H1 (cell line): ENCODE results near the gene TOP1. TPM values are rescaled to one million over a fixed set of nuclear protein-coding genes. Genes with fewer than 3 reads are reported as not detected.

Experiments used
- CTCF ChIA-PET: fragments of 300-600 bp; sonication (Branson Sonifier 250); formaldehyde crosslinking; loops from one replicate; lab custom pipeline; 2021; ENCODE audit not compliant: partially characterized antibody; lab: Charles Lee
- POLR2A ChIA-PET: fragments of 300-600 bp; sonication (Branson Sonifier 250); formaldehyde crosslinking; loops from one replicate; lab custom pipeline; 2021; ENCODE audit warnings: inconsistent platforms; ENCODE audit not compliant: partially characterized antibody; lab: Charles Lee
- DNase-seq, 2 experiments: peaks; one replicate each; pipeline versions ENCODE4 v3.0.0 to v3.0.0-alpha.2; 2010 to 2022; ENCODE audit warnings: low spot score in 2 of 2, low read depth in 1 of 2, mixed read lengths in 1 of 2
- FAIRE-seq: peaks from 2 replicates; lab custom pipeline; 2011; peaks lifted over from hg19 to GRCh38; lab: Jason Lieb, UNC
- H2AFZ ChIP-seq: 2 replicates; pipeline ENCODE4 v1.8.1; 2012; ENCODE audit warnings: low read length, inconsistent platforms
- H2AK5ac ChIP-seq: 2 replicates; pipeline ENCODE4 v1.6.1; 2013; ENCODE audit warnings: low read depth, low read length
- H2BK120ac ChIP-seq: replicated peaks from 2 replicates; pipeline ENCODE3; 2013; ENCODE audit warnings: low read depth, low read length, inconsistent platforms
- H2BK12ac ChIP-seq: 2 replicates; pipeline ENCODE4 v1.6.1; 2013; ENCODE audit warnings: low read depth, low read length
- H2BK15ac ChIP-seq: 2 replicates; pipeline ENCODE4 v1.6.1; 2013; ENCODE audit warnings: low read length
- H2BK20ac ChIP-seq: 2 replicates; pipeline ENCODE4 v1.6.1; 2013; ENCODE audit warnings: low read length
- H2BK5ac ChIP-seq: 2 replicates; pipeline ENCODE4 v1.6.1; 2013; ENCODE audit warnings: low read depth, low read length
- H3K14ac ChIP-seq: 2 replicates; pipeline ENCODE4 v1.6.1; 2013; ENCODE audit warnings: inconsistent platforms; ENCODE audit not compliant: insufficient read length
- H3K18ac ChIP-seq: 2 replicates; pipeline ENCODE4 v1.6.1; 2013; ENCODE audit warnings: low read length; ENCODE audit errors: extremely low read depth
- H3K23ac ChIP-seq: 2 replicates; pipeline ENCODE4 v1.6.1; 2013; ENCODE audit warnings: inconsistent platforms; ENCODE audit not compliant: insufficient read length
- H3K23me2 ChIP-seq: 2 replicates; pipeline ENCODE4 v1.6.1; 2013; ENCODE audit warnings: low read depth, low read length
- H3K27ac ChIP-seq: 2 replicates; pipeline ENCODE4 v1.6.1; 2011; ENCODE audit warnings: low read depth, low read length, inconsistent platforms
- H3K27me3 ChIP-seq, 4 experiments: replicated peaks in 1 of 4; 1 replicate in 1 of 4; 2 replicates in 3 of 4; pipeline versions ENCODE4 v1.6.1 to v1.8.1; 2011 to 2013; ENCODE audit warnings: low read length in 3 of 4, mild to moderate bottlenecking in 3 of 4, inconsistent platforms in 2 of 4, mixed read lengths in 2 of 4, moderate library complexity in 1 of 4; ENCODE audit not compliant: control insufficient read depth in 3 of 4, insufficient read depth in 3 of 4; ENCODE audit errors: extremely low read depth in 1 of 4
- H3K36me3 ChIP-seq, 4 experiments: 2 replicates each; pipeline versions ENCODE4 v1.6.1 to v1.8.1; 2011 to 2013; ENCODE audit warnings: mild to moderate bottlenecking in 4 of 4, low read length in 3 of 4, moderate library complexity in 2 of 4, control low read depth in 1 of 4, inconsistent platforms in 1 of 4; ENCODE audit not compliant: insufficient read depth in 4 of 4, control insufficient read depth in 2 of 4
- H3K4ac ChIP-seq: replicated peaks from 2 replicates; pipeline ENCODE3; 2013; ENCODE audit warnings: low read length, low read depth, mixed read lengths, inconsistent platforms; ENCODE audit not compliant: insufficient read length
- H3K4me1 ChIP-seq, 4 experiments: replicated peaks in 1 of 4; 1 replicate in 1 of 4; 2 replicates in 3 of 4; pipeline versions ENCODE4 v1.6.1 to v1.8.1; 2011 to 2013; ENCODE audit warnings: low read length in 3 of 4, inconsistent platforms in 2 of 4, mixed read lengths in 1 of 4; ENCODE audit not compliant: insufficient read depth in 4 of 4, control insufficient read depth in 3 of 4
- H3K4me2 ChIP-seq, 2 experiments: 2 replicates each; pipeline versions ENCODE4 v1.6.1 to v1.8.1; 2011 to 2013; ENCODE audit warnings: low read depth in 2 of 2, low read length in 2 of 2, control low read depth in 1 of 2, inconsistent platforms in 1 of 2, mild to moderate bottlenecking in 1 of 2; ENCODE audit not compliant: insufficient read depth in 1 of 2
- H3K4me3 ChIP-seq, 4 experiments: fragments of 200-600, 300-600 bp in 1 of 4; sonication (generic), shearing (Covaris generic), sonication (Bioruptor Twin) in 1 of 4; 2 replicates each; pipeline versions ENCODE4 v1.5.1 to v1.8.1; 2011 to 2016; ENCODE audit warnings: low read length in 4 of 4, low read depth in 3 of 4, control low read depth in 2 of 4, inconsistent platforms in 2 of 4, mild to moderate bottlenecking in 2 of 4, mixed read lengths in 1 of 4, moderate library complexity in 1 of 4; ENCODE audit not compliant: insufficient read depth in 2 of 4; ENCODE audit errors: extremely low read depth in 1 of 4
- H3K56ac ChIP-seq: replicated peaks from 2 replicates; pipeline ENCODE3; 2013; ENCODE audit warnings: low read depth, mild to moderate bottlenecking, mixed read lengths, low read length, inconsistent platforms; ENCODE audit not compliant: insufficient read length
- H3K79me1 ChIP-seq: 2 replicates; pipeline ENCODE4 v1.6.1; 2013; ENCODE audit warnings: low read depth, low read length, control low read depth
- H3K79me2 ChIP-seq, 2 experiments: 2 replicates each; pipeline versions ENCODE4 v1.6.1 to v1.8.1; 2012 to 2013; ENCODE audit warnings: low read length in 2 of 2, mild to moderate bottlenecking in 2 of 2, inconsistent platforms in 1 of 2; ENCODE audit not compliant: insufficient read depth in 2 of 2, control insufficient read depth in 1 of 2
- H3K9ac ChIP-seq, 4 experiments: replicated peaks in 1 of 4; 1 replicate in 1 of 4; 2 replicates in 3 of 4; pipeline versions ENCODE4 v1.6.1 to v1.8.1; 2011 to 2013; ENCODE audit warnings: low read depth in 3 of 4, low read length in 3 of 4, control low read depth in 2 of 4, mild to moderate bottlenecking in 2 of 4, moderate library complexity in 2 of 4, inconsistent platforms in 1 of 4; ENCODE audit errors: extremely low read depth in 1 of 4
- H3K9me3 ChIP-seq, 2 experiments: 2 replicates each; pipeline versions ENCODE4 v1.6.1 to v1.8.1; 2012 to 2013; ENCODE audit warnings: mild to moderate bottlenecking in 2 of 2, moderate library complexity in 2 of 2, control low read depth in 1 of 2, inconsistent platforms in 1 of 2, low read depth in 1 of 2, low read length in 1 of 2, mixed read lengths in 1 of 2; ENCODE audit not compliant: insufficient read depth in 2 of 2
- H4K20me1 ChIP-seq, 2 experiments: replicated peaks in 1 of 2; 2 replicates each; pipeline versions ENCODE3 to v1.8.1; 2011 to 2013; ENCODE audit warnings: inconsistent platforms in 2 of 2, low read length in 2 of 2, mild to moderate bottlenecking in 1 of 2; ENCODE audit not compliant: insufficient read depth in 2 of 2, control insufficient read depth in 1 of 2
- H4K5ac ChIP-seq: 2 replicates; pipeline ENCODE4 v1.6.1; 2013; ENCODE audit warnings: low read length, low read depth, mixed read lengths, inconsistent platforms; ENCODE audit not compliant: insufficient read length
- H4K8ac ChIP-seq: 2 replicates; pipeline ENCODE4 v1.8.0; 2013; ENCODE audit warnings: mild to moderate bottlenecking, moderate library complexity, low read length, inconsistent platforms; ENCODE audit not compliant: insufficient read depth; ENCODE audit errors: extremely low read depth
- H4K91ac ChIP-seq: replicated peaks from 2 replicates; pipeline ENCODE3; 2013; ENCODE audit warnings: low read length, mixed read lengths, inconsistent platforms; ENCODE audit not compliant: insufficient read length
- ASH2L ChIP-seq: fragments of 200-600, 300-600 bp; sonication (generic); IDR thresholded peaks from one replicate; pipeline ENCODE4 v1.7.1; 2017; ENCODE audit warnings: low read length
- CHD1 ChIP-seq: IDR thresholded peaks from 2 replicates; pipeline ENCODE4 v1.6.1; 2012; ENCODE audit warnings: low read depth, low read length, improper control_type of control experiment
- CHD2 ChIP-seq: IDR thresholded peaks from 2 replicates; pipeline ENCODE4 v1.6.1; 2012; ENCODE audit warnings: low read length, improper control_type of control experiment
- CREB1 ChIP-seq: IDR thresholded peaks from 2 replicates; pipeline ENCODE4 v1.6.1; 2012; ENCODE audit warnings: inconsistent platforms
- CTBP2 ChIP-seq: IDR thresholded peaks from 2 replicates; pipeline ENCODE4 v1.7.0; 2011; ENCODE audit warnings: borderline replicate concordance, mild to moderate bottlenecking, moderate library complexity, mixed read lengths, low read length; ENCODE audit not compliant: insufficient read depth, insufficient read length
- JUN ChIP-seq: IDR thresholded peaks from 2 replicates; pipeline ENCODE4 v1.6.1; 2011; ENCODE audit warnings: low read depth, mild to moderate bottlenecking, improper control_type of control experiment, low read length
- POLR2A ChIP-seq, 2 experiments: IDR thresholded peaks; 1 replicate in 1 of 2; 2 replicates in 1 of 2; pipeline ENCODE4 v1.6.1; 2011; ENCODE audit warnings: low read depth in 2 of 2, low read length in 2 of 2, mild to moderate bottlenecking in 2 of 2; ENCODE audit errors: control extremely low read depth in 1 of 2
- TCF12 ChIP-seq: IDR thresholded peaks from 2 replicates; pipeline ENCODE4 v1.6.1; 2011; ENCODE audit warnings: low read depth, mild to moderate bottlenecking, low read length
- YY1 ChIP-seq: IDR thresholded peaks from 2 replicates; pipeline ENCODE4 v1.6.1; 2011; ENCODE audit warnings: low read depth, mild to moderate bottlenecking, low read length
- ZNF274 ChIP-seq: IDR thresholded peaks from 2 replicates; pipeline ENCODE4 v1.7.0; 2012; ENCODE audit warnings: low read length, borderline replicate concordance; ENCODE audit errors: extremely low read depth
- WGBS, 2 experiments: shearing (Covaris generic) in 1 of 2; methylation state at CpG; one replicate each; pipeline versions ENCODE4 v1.1.6 to v1.1.7; 2013 to 2015; ENCODE audit warnings: low lambda C conversion rate in 2 of 2, mixed read lengths in 2 of 2, inconsistent platforms in 1 of 2, low coverage in 1 of 2, missing lambda C conversion rate in 1 of 2; ENCODE audit not compliant: insufficient replicate concordance in 2 of 2, insufficient coverage in 1 of 2, insufficient read length in 1 of 2; ENCODE audit errors: extremely low coverage in 1 of 2, missing lambda C conversion rate in 1 of 2; 5-methylcytosine and 5-hydroxymethylcytosine counted together
- polyA plus RNA-seq, 7 experiments: library from polyadenylated mRNA; depleted of rRNA in 3 of 7; stranded (reverse) in 5 of 7; unstranded in 2 of 7; fragments of >200 nt in 5 of 7; fragments of 200-250 nt in 2 of 7; gene quantifications; 1 replicate in 5 of 7; 2 replicates in 1 of 7; 4 replicates in 1 of 7; pipeline versions ENCODE4 v1.2.1 to v1.2.3, GENCODE V29; 2011 to 2013; ENCODE audit warnings: missing spikeins in 2 of 7, mixed read lengths in 2 of 7
- total RNA-seq: library from RNA; stranded (reverse); fragmentation: NEBNext Ultra II Directional; extraction: Animal tissue kit (Norgen Biotek cat#: 25700); gene quantifications from 2 replicates; pipeline ENCODE4 v1.2.1, GENCODE V29; 2021
- TF ChIP-seq, protein P1 (sequence below): IDR thresholded peaks from 2 replicates; pipeline ENCODE4 v1.6.1; 2012; ENCODE audit warnings: low read length, inconsistent platforms
- TF ChIP-seq, protein P2 (sequence below): IDR thresholded peaks from 2 replicates; pipeline ENCODE4 v1.6.1; 2012; ENCODE audit warnings: inconsistent platforms
- TF ChIP-seq, protein P3 (sequence below): IDR thresholded peaks from 2 replicates; pipeline ENCODE4 v1.6.1; 2011; ENCODE audit warnings: low read depth, mild to moderate bottlenecking, low read length; ENCODE audit not compliant: insufficient read depth

Gene TOP1
- total and polyA plus RNA-seq, 2 of the 8 experiments (the other 6 are each of a cell fraction or from before 2014, with no cell fraction given) = 7.4 to 108 TPM

GRCh38 chr20:41068806-41069205, 40.2 kb downstream of the TOP1 start:
- FAIRE-seq (no peak), DNase-seq (no peak)
- Histone ChIP-seq H2BK20ac (no peak overlapping the region), H2BK5ac (no peak overlapping the region), H3K23me2 (no peaks in the 10 kb centered on the region), H3K36me3 (peaks cover 0 to 13% (median 4%) of the 10 kb centered on the region in 4 experiments; a peak in 3 of 8 replicates), H3K4me2 (no peak overlapping the region), H3K14ac (no peak overlapping the region), H3K27ac (no peak overlapping the region), H3K9ac (no peak overlapping the region), H4K5ac (no peak overlapping the region), H3K23ac (no peak overlapping the region), H3K79me1 (peaks cover 4% of the 10 kb centered on the region), H3K56ac (no peak overlapping the region), H4K20me1 (peaks cover 7 to 12% of the 10 kb centered on the region in 2 experiments), H2BK12ac (no peak overlapping the region), H3K9me3 (no peaks in the 10 kb centered on the region), H2AFZ (no peak overlapping the region), H3K79me2 (peaks cover 0 to 82% of the 10 kb centered on the region in 2 experiments; a peak in 3 of 4 replicates), H3K4me1 (peaks cover 0 to 4% (median 1%) of the 10 kb centered on the region in 4 experiments; a peak in 3 of 7 replicates), H3K4ac (no peak overlapping the region), H2AK5ac (no peak overlapping the region), H4K91ac (no peak overlapping the region), H2BK15ac (no peak overlapping the region), H4K8ac (no peak overlapping the region), H3K18ac (no peak overlapping the region), H3K27me3 (no peaks in the 10 kb centered on the region), H3K4me3 (no peak overlapping the region), H2BK120ac (no peak overlapping the region)
- CTCF ChIA-PET = interaction anchor here (0.7 to 1.6 kb wide), 5 partner anchors 8 to 106 kb away, joined by 3 to 5 read pairs (median 4); no protein-coding TSS in a partner anchor
- 96% methylated on average over 3 of the region's 3 CpGs; no CpG with 5 or more reads in 1 of the 2 experiments for whole genome bisulfite sequencing, 2 experiments
- POLR2A ChIA-PET = interaction anchor here (1.6 kb wide), 1 partner anchor 355 kb away, joined by 3 read pairs; no protein-coding TSS in a partner anchor
- TF ChIP-seq CREB1 (no peak), JUN (no peak), ASH2L (no peak), CHD2 (no peak), POLR2A (IDR thresholded peaks at IDR 0.05; ENCODE audit: control extremely low read depth in 1 of 2, low read depth in 2 of 2, low read length in 2 of 2) (no peak), TCF12 (no peak), CTBP2 (no peak), CHD1 (no peak), ZNF274 (no peak), YY1 (no peak)
- TF ChIP-seq, protein P1, sequence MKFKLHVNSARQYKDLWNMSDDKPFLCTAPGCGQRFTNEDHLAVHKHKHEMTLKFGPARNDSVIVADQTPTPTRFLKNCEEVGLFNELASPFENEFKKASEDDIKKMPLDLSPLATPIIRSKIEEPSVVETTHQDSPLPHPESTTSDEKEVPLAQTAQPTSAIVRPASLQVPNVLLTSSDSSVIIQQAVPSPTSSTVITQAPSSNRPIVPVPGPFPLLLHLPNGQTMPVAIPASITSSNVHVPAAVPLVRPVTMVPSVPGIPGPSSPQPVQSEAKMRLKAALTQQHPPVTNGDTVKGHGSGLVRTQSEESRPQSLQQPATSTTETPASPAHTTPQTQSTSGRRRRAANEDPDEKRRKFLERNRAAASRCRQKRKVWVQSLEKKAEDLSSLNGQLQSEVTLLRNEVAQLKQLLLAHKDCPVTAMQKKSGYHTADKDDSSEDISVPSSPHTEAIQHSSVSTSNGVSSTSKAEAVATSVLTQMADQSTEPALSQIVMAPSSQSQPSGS = no peak
- TF ChIP-seq, protein P2, sequence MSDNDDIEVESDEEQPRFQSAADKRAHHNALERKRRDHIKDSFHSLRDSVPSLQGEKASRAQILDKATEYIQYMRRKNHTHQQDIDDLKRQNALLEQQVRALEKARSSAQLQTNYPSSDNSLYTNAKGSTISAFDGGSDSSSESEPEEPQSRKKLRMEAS = no peak
- TF ChIP-seq, protein P3, sequence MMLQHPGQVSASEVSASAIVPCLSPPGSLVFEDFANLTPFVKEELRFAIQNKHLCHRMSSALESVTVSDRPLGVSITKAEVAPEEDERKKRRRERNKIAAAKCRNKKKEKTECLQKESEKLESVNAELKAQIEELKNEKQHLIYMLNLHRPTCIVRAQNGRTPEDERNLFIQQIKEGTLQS = no peak
